PC-3 (cell line): ENCODE measurements around the gene IL18R1.

Experiments used
- CTCF ChIP-seq: fragments of 300-600 bp; sonication (generic); conservative IDR thresholded peaks from 2 replicates; pipeline ENCODE4 v1.5.1; 2017; ENCODE audit warnings: antibody characterized with exemption, low read depth, mild to moderate bottlenecking, low read length
- EZH2phosphoT487 ChIP-seq: fragments of 300-600 bp; sonication (generic); IDR thresholded peaks from 2 replicates; pipeline ENCODE4 v1.6.1; 2018; ENCODE audit warnings: mild to moderate bottlenecking, antibody characterized with exemption, low read length, borderline replicate concordance

- TF ChIP-seq EZH2phosphoT487 = no peak
- no peak for TF ChIP-seq CTCF
Observed at GRCh38 chr2:102368461-102369109, 13.0 kb downstream of the IL18R1 start.
